HepG2 (cell line): ENCODE data around the gene ROM1. TPM values are rescaled to one million over a fixed set of nuclear protein-coding genes. Genes with fewer than 3 reads are reported as not detected.
A peak's percentile ranks its signal among the peaks of the same experiment; 100 is the strongest.

Source experiments
- ETS1 ChIP-seq: sonication (generic); formaldehyde crosslinking; IDR thresholded peaks from 2 replicates; pipeline ENCODE4 v1.4.0; 2020; ENCODE audit warnings: missing genetic modification reagents
- EZH2 ChIP-seq: conservative IDR thresholded peaks from 2 replicates; pipeline ENCODE4 v1.6.1; 2012; ENCODE audit warnings: mild to moderate bottlenecking, low read depth, low read length, moderate library complexity
- GATA4 ChIP-seq: sonication (generic); IDR thresholded peaks from 2 replicates; pipeline ENCODE4 v1.6.1; 2016; ENCODE audit warnings: antibody characterized with exemption, low read depth, borderline replicate concordance
- KMT2B ChIP-seq: IDR thresholded peaks from 2 replicates; pipeline ENCODE4 v1.6.1; 2016; ENCODE audit warnings: missing genetic modification reagents, missing compliant biosample characterization
- MAZ ChIP-seq, 2 experiments: sonication (generic) in 1 of 2; formaldehyde crosslinking in 1 of 2; IDR thresholded peaks; 2 replicates each; pipeline versions ENCODE4 v1.5.0 to v1.6.1; 2012 to 2020; ENCODE audit warnings: low read depth in 2 of 2, mild to moderate bottlenecking in 2 of 2, borderline replicate concordance in 1 of 2, improper control_type of control experiment in 1 of 2, low read length in 1 of 2, missing genetic modification reagents in 1 of 2, moderate library complexity in 1 of 2
- NR2C2 ChIP-seq: sonication (generic); formaldehyde crosslinking; IDR thresholded peaks from 2 replicates; pipeline ENCODE4 v1.4.0; 2020; ENCODE audit warnings: missing genetic modification reagents, mild to moderate bottlenecking, moderate library complexity, borderline replicate concordance
- REXO4 ChIP-seq: sonication (generic); formaldehyde crosslinking; IDR thresholded peaks from 2 replicates; pipeline ENCODE4 v1.8.0; 2022; ENCODE audit warnings: missing genetic modification reagents, mild to moderate bottlenecking, borderline replicate concordance
- STAG1 ChIP-seq: sonication (generic); formaldehyde crosslinking; IDR thresholded peaks from 2 replicates; pipeline ENCODE4 v1.4.0; 2020; ENCODE audit warnings: missing genetic modification reagents
- ZFP36 ChIP-seq: fragments of 150-350 bp; IDR thresholded peaks from 2 replicates; pipeline ENCODE4 v1.6.1; 2018; ENCODE audit warnings: borderline replicate concordance, low read length, low read depth; ENCODE audit not compliant: partially characterized antibody
- ZNF207 ChIP-seq: fragments of 450-650 bp; IDR thresholded peaks from 2 replicates; pipeline ENCODE4 v1.6.1; 2016; ENCODE audit warnings: antibody characterized with exemption, borderline replicate concordance
- ZNF503 ChIP-seq: sonication (generic); formaldehyde crosslinking; IDR thresholded peaks from 2 replicates; pipeline ENCODE4 v1.4.0; 2020; ENCODE audit warnings: missing genetic modification reagents
- ZNF7 ChIP-seq: IDR thresholded peaks from 2 replicates; pipeline ENCODE4 v1.6.1; 2016; ENCODE audit warnings: missing biosample characterization, missing genetic modification reagents
- ZNF773 ChIP-seq: sonication (generic); formaldehyde crosslinking; IDR thresholded peaks from 2 replicates; pipeline ENCODE4 v1.4.0; 2020; ENCODE audit warnings: missing genetic modification reagents, borderline replicate concordance
- polyA plus RNA-seq, 8 experiments: library from polyadenylated mRNA; depleted of rRNA in 3 of 8; stranded (reverse) in 7 of 8; unstranded in 1 of 8; fragments of >200 nt; fragmentation: Illumina TruSeq in 4 of 8; extraction: Trizol in 4 of 8; gene quantifications; 2 replicates each; pipeline versions ENCODE4 v1.2.1 to v1.2.3, GENCODE V29; 2011 to 2016; ENCODE audit warnings: low read depth in 4 of 8, missing spikeins in 1 of 8, mixed read lengths in 1 of 8; ENCODE audit not compliant: insufficient read depth in 1 of 8
- total RNA-seq, 5 experiments: library from RNA; depleted of rRNA; stranded (reverse); fragments of >200 nt; fragmentation: Illumina TruSeq; extraction: Trizol; gene quantifications; 2 replicates each; pipeline ENCODE4 v1.2.3, GENCODE V29; 2016; ENCODE audit warnings: low read depth in 1 of 5
- TF ChIP-seq, protein P1 (sequence below): IDR thresholded peaks from 2 replicates; pipeline ENCODE4 v1.6.1; 2016; ENCODE audit warnings: low read depth, missing genetic modification reagents, missing compliant biosample characterization
- TF ChIP-seq, protein P2 (sequence below): sonication (generic); formaldehyde crosslinking; IDR thresholded peaks from 2 replicates; pipeline ENCODE4; 2020; ENCODE audit warnings: missing genetic modification reagents, mild to moderate bottlenecking, borderline replicate concordance
- TF ChIP-seq, protein P3 (sequence below): sonication (generic); formaldehyde crosslinking; IDR thresholded peaks from 2 replicates; pipeline ENCODE4 v1.4.0; 2020; ENCODE audit warnings: mild to moderate bottlenecking, missing genetic modification reagents

ROM1 gene
- total and polyA plus RNA-seq, 2 of the 13 experiments (the other 11 are each of a cell fraction or from before 2014, with no cell fraction given): 1.2 to 2.4 TPM

DNA sequence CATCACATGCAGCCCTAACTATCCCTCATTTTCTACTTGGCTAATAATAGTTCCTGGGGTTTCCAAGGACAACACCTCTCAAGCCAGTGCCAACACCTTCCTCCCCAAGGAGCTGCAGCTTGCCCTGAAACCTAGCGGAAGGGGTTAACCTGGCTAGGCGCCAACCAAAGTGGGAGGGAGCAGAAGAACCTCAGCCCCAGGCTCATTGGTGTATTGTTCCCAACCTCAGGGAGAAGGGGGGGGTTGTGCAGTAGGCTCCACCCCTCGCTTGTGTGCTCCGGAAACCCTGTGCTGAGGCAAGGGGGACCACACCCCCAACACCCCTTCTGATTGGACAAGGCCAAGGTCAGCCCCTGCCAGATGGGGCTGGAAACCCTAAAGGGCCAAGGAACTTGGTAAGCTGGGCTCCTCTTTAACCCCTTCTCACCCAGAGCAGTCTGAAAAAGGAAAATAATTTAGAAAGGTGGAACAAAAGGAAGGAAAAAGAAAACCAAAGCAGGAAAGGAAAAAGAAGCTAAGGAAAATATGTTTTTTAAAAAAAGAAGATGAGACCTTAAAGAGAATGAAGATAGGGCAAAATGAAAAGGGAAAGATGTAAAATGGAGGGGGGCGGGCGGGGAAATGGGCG is 13.9 kb upstream of the ROM1 start (continued):
- TF ChIP-seq ETS1 (CRISPR knock-in tag) (no peak), REXO4 (CRISPR knock-in tag) (no peak), ZNF503 (CRISPR knock-in tag) (peak; percentile 32; the same call in 1 of the 2 replicates), NR2C2 (CRISPR knock-in tag) (peak; percentile 81), MAZ (IDR thresholded peaks at IDR 0.05; ENCODE audit: borderline replicate concordance, low read depth, low read length) (peak; percentile 65), MAZ (CRISPR knock-in tag; IDR thresholded peaks at IDR 0.05; ENCODE audit: low read depth) (peak; percentile 64; the same call in 1 of the 2 replicates), KMT2B (CRISPR knock-in tag) (no peak), ZNF7 (CRISPR knock-in tag) (no peak), ZNF773 (CRISPR knock-in tag) (no peak), ZFP36 (no peak), STAG1 (no peak), ZNF207 (no peak), GATA4 (no peak), EZH2 (no peak)
- TF ChIP-seq, protein P1, sequence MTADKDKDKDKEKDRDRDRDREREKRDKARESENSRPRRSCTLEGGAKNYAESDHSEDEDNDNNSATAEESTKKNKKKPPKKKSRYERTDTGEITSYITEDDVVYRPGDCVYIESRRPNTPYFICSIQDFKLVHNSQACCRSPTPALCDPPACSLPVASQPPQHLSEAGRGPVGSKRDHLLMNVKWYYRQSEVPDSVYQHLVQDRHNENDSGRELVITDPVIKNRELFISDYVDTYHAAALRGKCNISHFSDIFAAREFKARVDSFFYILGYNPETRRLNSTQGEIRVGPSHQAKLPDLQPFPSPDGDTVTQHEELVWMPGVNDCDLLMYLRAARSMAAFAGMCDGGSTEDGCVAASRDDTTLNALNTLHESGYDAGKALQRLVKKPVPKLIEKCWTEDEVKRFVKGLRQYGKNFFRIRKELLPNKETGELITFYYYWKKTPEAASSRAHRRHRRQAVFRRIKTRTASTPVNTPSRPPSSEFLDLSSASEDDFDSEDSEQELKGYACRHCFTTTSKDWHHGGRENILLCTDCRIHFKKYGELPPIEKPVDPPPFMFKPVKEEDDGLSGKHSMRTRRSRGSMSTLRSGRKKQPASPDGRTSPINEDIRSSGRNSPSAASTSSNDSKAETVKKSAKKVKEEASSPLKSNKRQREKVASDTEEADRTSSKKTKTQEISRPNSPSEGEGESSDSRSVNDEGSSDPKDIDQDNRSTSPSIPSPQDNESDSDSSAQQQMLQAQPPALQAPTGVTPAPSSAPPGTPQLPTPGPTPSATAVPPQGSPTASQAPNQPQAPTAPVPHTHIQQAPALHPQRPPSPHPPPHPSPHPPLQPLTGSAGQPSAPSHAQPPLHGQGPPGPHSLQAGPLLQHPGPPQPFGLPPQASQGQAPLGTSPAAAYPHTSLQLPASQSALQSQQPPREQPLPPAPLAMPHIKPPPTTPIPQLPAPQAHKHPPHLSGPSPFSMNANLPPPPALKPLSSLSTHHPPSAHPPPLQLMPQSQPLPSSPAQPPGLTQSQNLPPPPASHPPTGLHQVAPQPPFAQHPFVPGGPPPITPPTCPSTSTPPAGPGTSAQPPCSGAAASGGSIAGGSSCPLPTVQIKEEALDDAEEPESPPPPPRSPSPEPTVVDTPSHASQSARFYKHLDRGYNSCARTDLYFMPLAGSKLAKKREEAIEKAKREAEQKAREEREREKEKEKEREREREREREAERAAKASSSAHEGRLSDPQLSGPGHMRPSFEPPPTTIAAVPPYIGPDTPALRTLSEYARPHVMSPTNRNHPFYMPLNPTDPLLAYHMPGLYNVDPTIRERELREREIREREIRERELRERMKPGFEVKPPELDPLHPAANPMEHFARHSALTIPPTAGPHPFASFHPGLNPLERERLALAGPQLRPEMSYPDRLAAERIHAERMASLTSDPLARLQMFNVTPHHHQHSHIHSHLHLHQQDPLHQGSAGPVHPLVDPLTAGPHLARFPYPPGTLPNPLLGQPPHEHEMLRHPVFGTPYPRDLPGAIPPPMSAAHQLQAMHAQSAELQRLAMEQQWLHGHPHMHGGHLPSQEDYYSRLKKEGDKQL (CRISPR knock-in tag): no peak
- TF ChIP-seq, protein P2, sequence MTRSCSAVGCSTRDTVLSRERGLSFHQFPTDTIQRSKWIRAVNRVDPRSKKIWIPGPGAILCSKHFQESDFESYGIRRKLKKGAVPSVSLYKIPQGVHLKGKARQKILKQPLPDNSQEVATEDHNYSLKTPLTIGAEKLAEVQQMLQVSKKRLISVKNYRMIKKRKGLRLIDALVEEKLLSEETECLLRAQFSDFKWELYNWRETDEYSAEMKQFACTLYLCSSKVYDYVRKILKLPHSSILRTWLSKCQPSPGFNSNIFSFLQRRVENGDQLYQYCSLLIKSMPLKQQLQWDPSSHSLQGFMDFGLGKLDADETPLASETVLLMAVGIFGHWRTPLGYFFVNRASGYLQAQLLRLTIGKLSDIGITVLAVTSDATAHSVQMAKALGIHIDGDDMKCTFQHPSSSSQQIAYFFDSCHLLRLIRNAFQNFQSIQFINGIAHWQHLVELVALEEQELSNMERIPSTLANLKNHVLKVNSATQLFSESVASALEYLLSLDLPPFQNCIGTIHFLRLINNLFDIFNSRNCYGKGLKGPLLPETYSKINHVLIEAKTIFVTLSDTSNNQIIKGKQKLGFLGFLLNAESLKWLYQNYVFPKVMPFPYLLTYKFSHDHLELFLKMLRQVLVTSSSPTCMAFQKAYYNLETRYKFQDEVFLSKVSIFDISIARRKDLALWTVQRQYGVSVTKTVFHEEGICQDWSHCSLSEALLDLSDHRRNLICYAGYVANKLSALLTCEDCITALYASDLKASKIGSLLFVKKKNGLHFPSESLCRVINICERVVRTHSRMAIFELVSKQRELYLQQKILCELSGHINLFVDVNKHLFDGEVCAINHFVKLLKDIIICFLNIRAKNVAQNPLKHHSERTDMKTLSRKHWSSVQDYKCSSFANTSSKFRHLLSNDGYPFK (CRISPR knock-in tag): no peak
- TF ChIP-seq, protein P3, sequence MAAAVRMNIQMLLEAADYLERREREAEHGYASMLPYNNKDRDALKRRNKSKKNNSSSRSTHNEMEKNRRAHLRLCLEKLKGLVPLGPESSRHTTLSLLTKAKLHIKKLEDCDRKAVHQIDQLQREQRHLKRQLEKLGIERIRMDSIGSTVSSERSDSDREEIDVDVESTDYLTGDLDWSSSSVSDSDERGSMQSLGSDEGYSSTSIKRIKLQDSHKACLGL (CRISPR knock-in tag): no peak
